ENCODE results near the gene UBA52.

- TF ChIP-seq POLR2AphosphoS5 (IDR thresholded peaks at IDR 0.05; ENCODE audit: borderline replicate concordance, low read depth, low read length) (no peak), EZH2 (IDR thresholded peaks at IDR 0.05) (no peak)
Observed at GRCh38 chr19:18611327-18612050, 39.8 kb downstream of the UBA52 start.
